NCI-H526 (cell line): ENCODE data around the gene FAM168A.
A peak's percentile ranks its signal among the peaks of the same experiment; 100 is the strongest.

Source experiments
- DNase-seq, 2 experiments: peaks; one replicate each; lab custom pipeline; 2025; lab: John Stamatoyannopoulos, UW

Gene FAM168A

GRCh38 chr11:73426219-73426850 lies 171.6 kb downstream of the FAM168A start:
- no peak for DNase-seq

GRCh38 chr11:73425108-73425507 lies 172.8 kb downstream of the FAM168A start:
- DNase-seq: no peak

- no peak for DNase-seq
These were observed 174.4 kb downstream of the FAM168A start for GRCh38 chr11:73423506-73423905.

- no peak for DNase-seq
These were observed 175.0 kb downstream of the FAM168A start for GRCh38 chr11:73422886-73423285.

- no peak for DNase-seq
These were observed 177.8 kb downstream of the FAM168A start for GRCh38 chr11:73420136-73420535.

- DNase-seq: no peak
These were observed 181.1 kb downstream of the FAM168A start for GRCh38 chr11:73416786-73417185.

- DNase-seq: no peak
These were observed 181.9 kb downstream of the FAM168A start for GRCh38 chr11:73415854-73416615.

GRCh38 chr11:73414977-73415651 lies 182.8 kb downstream of the FAM168A start:
- DNase-seq: no peak

GRCh38 chr11:73413256-73413655 lies 184.7 kb downstream of the FAM168A start:
- no peak for DNase-seq

GRCh38 chr11:73412308-73412707 lies 185.6 kb downstream of the FAM168A start:
- DNase-seq: no peak

- no peak for DNase-seq
These were observed 186.9 kb downstream of the FAM168A start for GRCh38 chr11:73411031-73411430.

- DNase-seq: no peak
These were observed 187.3 kb downstream of the FAM168A start for GRCh38 chr11:73410627-73411026.

GRCh38 chr11:73409431-73409830 lies 188.5 kb downstream of the FAM168A start:
- DNase-seq: no peak

- no peak for DNase-seq
These were observed 191.3 kb downstream of the FAM168A start for GRCh38 chr11:73406619-73407018.

- DNase-seq: no peak
These were observed 191.8 kb downstream of the FAM168A start for GRCh38 chr11:73406131-73406530.

GRCh38 chr11:73405146-73405510 lies 192.8 kb downstream of the FAM168A start:
- no peak for DNase-seq

- no peak for DNase-seq
These were observed 193.3 kb downstream of the FAM168A start for GRCh38 chr11:73404506-73405145.

GRCh38 chr11:73404048-73404447 lies 193.9 kb downstream of the FAM168A start:
- DNase-seq: peak; percentile 16 to 72

GRCh38 chr11:73403541-73403940 lies 194.4 kb downstream of the FAM168A start:
- DNase-seq: no peak

GRCh38 chr11:73402834-73403185 lies 195.1 kb downstream of the FAM168A start:
- DNase-seq: peak in 1 of 2 experiments; percentile 48

GRCh38 chr11:73401924-73402833 lies 195.7 kb downstream of the FAM168A start:
- no peak for DNase-seq
